Measurements from ENCODE around the gene HERC6.
"Not testable (repeated sequence)": the region's sequence is repeated elsewhere in the genome, so short reads cannot be mapped to it uniquely, and the experiment has no call there.

The HERC6 gene

GRCh38 chr4:88419874-88420273 is 41.2 kb downstream of the HERC6 start:
- H3K4me3 ChIP-seq (ENCODE audit: low read depth, low read length): no peak overlapping the region
- H3K9me3 ChIP-seq (ENCODE audit: control insufficient read depth, low read length): no peaks in the 10 kb centered on the region
- no peak for TF ChIP-seq CTCF (IDR thresholded peaks at IDR 0.05)
- no peaks in the 10 kb centered on the region for H3K4me1 ChIP-seq
- H3K79me2 ChIP-seq: no peaks in the 10 kb centered on the region
- H2AFZ ChIP-seq: no peak overlapping the region
- H3K36me3 ChIP-seq (ENCODE audit: control insufficient read depth, insufficient read depth, low read length): no peaks in the 10 kb centered on the region
- no peak overlapping the region for H3K27ac ChIP-seq
- H3K9ac ChIP-seq: no peak overlapping the region
- H3K27me3 ChIP-seq (ENCODE audit: control insufficient read depth, insufficient read depth, low read length): no peaks in the 10 kb centered on the region
- H3K4me2 ChIP-seq (ENCODE audit: low read length): no peak overlapping the region

GRCh38 chr4:88420844-88421243 is 42.2 kb downstream of the HERC6 start:
- H3K4me3 ChIP-seq (ENCODE audit: low read depth, low read length): no peak overlapping the region
- no peak overlapping the region for H3K9ac ChIP-seq
- H3K27me3 ChIP-seq (ENCODE audit: control insufficient read depth, insufficient read depth, low read length): no peaks in the 10 kb centered on the region
- H3K4me2 ChIP-seq (ENCODE audit: low read length): no peak overlapping the region
- no peaks in the 10 kb centered on the region for H3K4me1 ChIP-seq
- TF ChIP-seq CTCF (IDR thresholded peaks at IDR 0.05): no peak
- no peak overlapping the region for H2AFZ ChIP-seq
- H3K27ac ChIP-seq: no peak overlapping the region
- no peaks in the 10 kb centered on the region for H3K9me3 ChIP-seq (ENCODE audit: control insufficient read depth, low read length)
- H3K79me2 ChIP-seq: no peaks in the 10 kb centered on the region
- no peaks in the 10 kb centered on the region for H3K36me3 ChIP-seq (ENCODE audit: control insufficient read depth, insufficient read depth, low read length)

GRCh38 chr4:88422403-88422802 is 43.8 kb downstream of the HERC6 start:
- Histone ChIP-seq H2AFZ (no peak overlapping the region), H3K36me3 (ENCODE audit: control insufficient read depth, insufficient read depth, low read length) (no peaks in the 10 kb centered on the region), H3K27me3 (ENCODE audit: control insufficient read depth, insufficient read depth, low read length) (no peaks in the 10 kb centered on the region), H3K4me2 (ENCODE audit: low read length) (no peak overlapping the region), H3K4me3 (ENCODE audit: low read depth, low read length) (no peak overlapping the region), H3K27ac (no peak overlapping the region), H3K4me1 (no peaks in the 10 kb centered on the region), H3K79me2 (no peaks in the 10 kb centered on the region), H3K9ac (no peak overlapping the region), H3K9me3 (ENCODE audit: control insufficient read depth, low read length) (no peaks in the 10 kb centered on the region)
- no peak for TF ChIP-seq CTCF (IDR thresholded peaks at IDR 0.05)

GRCh38 chr4:88429401-88429800 is 50.7 kb downstream of the HERC6 start:
- TF ChIP-seq CTCF (IDR thresholded peaks at IDR 0.05): no peak
- Histone ChIP-seq H2AFZ (no peak overlapping the region), H3K4me3 (ENCODE audit: low read depth, low read length) (no peak overlapping the region), H3K79me2 (no peaks in the 10 kb centered on the region), H3K36me3 (ENCODE audit: control insufficient read depth, insufficient read depth, low read length) (no peaks in the 10 kb centered on the region), H3K9me3 (ENCODE audit: control insufficient read depth, low read length) (no peaks in the 10 kb centered on the region), H3K27ac (no peak overlapping the region), H3K27me3 (ENCODE audit: control insufficient read depth, insufficient read depth, low read length) (no peaks in the 10 kb centered on the region), H3K4me1 (no peaks in the 10 kb centered on the region), H3K9ac (no peak overlapping the region), H3K4me2 (ENCODE audit: low read length) (no peak overlapping the region)

- Histone ChIP-seq H3K79me2 (no peaks in the 10 kb centered on the region), H3K27ac (no peak overlapping the region), H3K27me3 (ENCODE audit: control insufficient read depth, insufficient read depth, low read length) (no peaks in the 10 kb centered on the region), H3K36me3 (ENCODE audit: control insufficient read depth, insufficient read depth, low read length) (no peaks in the 10 kb centered on the region), H3K4me3 (ENCODE audit: low read depth, low read length) (no peak overlapping the region), H3K4me1 (no peaks in the 10 kb centered on the region), H3K9me3 (ENCODE audit: control insufficient read depth, low read length) (no peaks in the 10 kb centered on the region), H2AFZ (no peak overlapping the region), H3K4me2 (ENCODE audit: low read length) (no peak overlapping the region), H3K9ac (no peak overlapping the region)
- no peak for TF ChIP-seq CTCF (IDR thresholded peaks at IDR 0.05)
These were observed 57.5 kb downstream of the HERC6 start for GRCh38 chr4:88435987-88436693.

GRCh38 chr4:88437873-88438272 is 59.2 kb downstream of the HERC6 start:
- H3K27me3 ChIP-seq (ENCODE audit: control insufficient read depth, insufficient read depth, low read length); H3K27ac ChIP-seq; H2AFZ ChIP-seq; H3K4me1 ChIP-seq; H3K4me2 ChIP-seq (ENCODE audit: low read length); H3K9ac ChIP-seq; H3K4me3 ChIP-seq (ENCODE audit: low read depth, low read length); H3K9me3 ChIP-seq (ENCODE audit: control insufficient read depth, low read length); H3K79me2 ChIP-seq; H3K36me3 ChIP-seq (ENCODE audit: control insufficient read depth, insufficient read depth, low read length): not testable (repeated sequence)
